Urinary bladder (tissue), 4 donors: ENCODE results near the gene IRGM. TPM values are rescaled to one million over a fixed set of nuclear protein-coding genes. Genes with fewer than 3 reads are reported as not detected.
A peak's percentile ranks its signal among the peaks of the same experiment; 100 is the strongest.
"Not testable (repeated sequence)": the region's sequence is repeated elsewhere in the genome, so short reads cannot be mapped to it uniquely, and the experiment has no call there.

Experiments
- DNase-seq: peaks from one replicate; pipeline ENCODE4 v3.0.0-alpha.2; 2015; ENCODE audit errors: extremely low spot score
- H3K27ac ChIP-seq: one replicate; pipeline ENCODE4 v1.5.1; 2013; ENCODE audit warnings: low read depth, mild to moderate bottlenecking, moderate library complexity
- H3K36me3 ChIP-seq: one replicate; pipeline ENCODE4 v1.6.1; 2013; ENCODE audit warnings: mild to moderate bottlenecking, moderate library complexity; ENCODE audit not compliant: insufficient read depth
- H3K4me1 ChIP-seq: one replicate; pipeline ENCODE4 v1.6.1; 2013; ENCODE audit warnings: mild to moderate bottlenecking, moderate library complexity; ENCODE audit not compliant: insufficient read depth
- H3K4me3 ChIP-seq: one replicate; pipeline ENCODE4 v1.5.1; 2013; ENCODE audit warnings: low read depth, low read length
- WGBS: extraction: QIAGEN DNeasy Blood & Tissue Kit; methylation state at CpG from one replicate; pipeline ENCODE4 v1.1.7; 2013; 5-methylcytosine and 5-hydroxymethylcytosine counted together
- polyA plus RNA-seq: library from polyadenylated mRNA; stranded (reverse); fragments of 200-250 nt; gene quantifications from one replicate; pipeline ENCODE4 v1.2.3, GENCODE V29; 2013
- total RNA-seq: library from RNA; depleted of rRNA; stranded (reverse); fragments of >200 nt; gene quantifications from one replicate; pipeline ENCODE4 v1.2.3, GENCODE V29; 2014
- donor health status: healthy with polysubstance abuse.
- donor health status: healthy.

The IRGM gene, protein sequence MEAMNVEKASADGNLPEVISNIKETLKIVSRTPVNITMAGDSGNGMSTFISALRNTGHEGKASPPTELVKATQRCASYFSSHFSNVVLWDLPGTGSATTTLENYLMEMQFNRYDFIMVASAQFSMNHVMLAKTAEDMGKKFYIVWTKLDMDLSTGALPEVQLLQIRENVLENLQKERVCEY
- not detected for total RNA-seq
- polyA plus RNA-seq, result 0.16 TPM

DNA sequence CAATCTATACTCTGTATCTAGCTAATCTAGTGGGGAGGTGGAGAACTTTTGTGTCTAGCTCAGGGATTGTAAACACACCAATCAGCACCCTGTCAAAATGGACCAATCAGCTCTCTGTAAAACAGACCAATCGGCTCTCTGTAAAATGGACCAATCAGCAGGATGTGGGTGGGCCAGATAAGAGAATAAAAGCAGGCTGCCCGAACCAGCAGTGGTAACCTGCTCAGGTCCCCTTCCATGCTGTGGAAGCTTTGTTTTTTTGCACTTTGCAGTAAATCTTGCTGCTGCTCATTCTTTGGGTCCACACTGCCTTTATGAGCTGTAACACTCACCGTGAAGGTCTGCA, at the start of gene IRGM:
IRGM (plus strand) TSS at position 214 of the 346 bp plus-strand sequence. CDS start 1,603 bp downstream, outside the sequence.
- H3K4me1 ChIP-seq, H3K4me3 ChIP-seq, H3K36me3 ChIP-seq, H3K27ac ChIP-seq, DNase-seq: not testable (repeated sequence)
- 74% methylated on average over 3 of the region's 3 CpGs for WGBS

DNA sequence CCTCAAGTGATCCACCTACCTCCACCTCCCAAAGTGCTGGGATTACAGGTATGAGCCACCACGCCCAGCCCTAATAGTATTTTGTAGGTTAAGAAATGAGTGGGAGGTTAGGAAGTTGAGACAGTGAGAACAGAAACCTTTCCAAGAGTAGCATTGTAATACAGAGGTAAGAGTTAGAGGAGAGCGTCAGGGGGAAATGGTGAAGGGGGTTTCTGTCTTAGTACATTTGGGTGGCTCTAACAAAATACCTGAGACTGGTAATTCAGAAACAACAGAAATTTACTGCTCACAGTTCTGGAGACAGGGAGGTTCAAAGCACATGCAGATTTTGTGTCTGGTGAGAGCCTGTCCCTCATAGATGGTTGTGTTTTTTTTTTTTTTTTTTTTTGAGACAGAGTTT, 48.9 kb upstream of the IRGM start:
- WGBS, result 93% methylated on average over 2 of the region's 2 CpGs
- no peak overlapping the region for H3K27ac ChIP-seq
- H3K36me3 ChIP-seq, result no peaks in the 10 kb centered on the region
- H3K4me3 ChIP-seq, result no peak overlapping the region
- no peak for DNase-seq
- no peaks in the 10 kb centered on the region for H3K4me1 ChIP-seq

DNA sequence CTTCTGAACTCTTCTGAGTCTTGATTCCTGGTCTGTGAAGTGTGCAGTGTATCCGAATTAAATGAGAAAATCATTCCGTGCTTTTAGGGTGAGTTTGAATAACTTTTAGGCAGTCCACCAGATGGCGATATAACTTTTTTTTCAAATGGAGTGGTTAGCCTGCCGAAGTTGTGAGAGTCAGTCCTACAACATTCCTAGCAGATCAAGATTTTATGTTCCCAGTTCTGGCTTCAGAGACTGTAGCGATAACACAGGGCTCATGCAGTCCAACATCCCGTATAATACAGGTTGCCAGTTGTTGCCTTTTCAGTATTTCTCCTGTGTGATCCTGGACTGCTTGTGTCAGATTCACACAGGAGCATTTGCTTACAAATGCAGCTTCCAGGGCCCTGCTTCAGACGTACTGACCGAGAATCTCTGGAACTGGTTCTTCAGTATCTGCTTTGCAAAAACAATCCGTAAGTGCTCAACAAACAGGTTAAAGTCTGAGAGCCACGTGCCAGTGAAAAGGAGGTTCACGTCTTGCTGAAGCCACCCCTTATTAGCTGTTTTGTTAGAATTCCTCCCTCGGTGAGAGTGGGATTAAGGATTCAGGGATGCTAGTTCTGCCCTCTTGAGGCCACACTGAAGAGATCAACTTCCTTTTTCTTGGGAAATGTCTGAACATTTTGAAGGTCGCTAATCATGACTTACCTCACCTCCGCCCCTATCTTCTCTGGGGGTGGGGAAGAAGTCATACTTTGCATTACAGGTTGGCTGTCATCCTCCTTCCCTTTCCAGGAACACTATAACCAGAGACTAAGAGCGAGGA, 45.0 kb upstream of the IRGM start:
- Histone ChIP-seq H3K36me3 (no peaks in the 10 kb centered on the region), H3K4me3 (peak overlapping the region; percentile 12), H3K27ac (no peak overlapping the region), H3K4me1 (no peaks in the 10 kb centered on the region)
- DNase-seq, result no peak
- 7% methylated on average over 15 of the region's 15 CpGs for WGBS

DNA sequence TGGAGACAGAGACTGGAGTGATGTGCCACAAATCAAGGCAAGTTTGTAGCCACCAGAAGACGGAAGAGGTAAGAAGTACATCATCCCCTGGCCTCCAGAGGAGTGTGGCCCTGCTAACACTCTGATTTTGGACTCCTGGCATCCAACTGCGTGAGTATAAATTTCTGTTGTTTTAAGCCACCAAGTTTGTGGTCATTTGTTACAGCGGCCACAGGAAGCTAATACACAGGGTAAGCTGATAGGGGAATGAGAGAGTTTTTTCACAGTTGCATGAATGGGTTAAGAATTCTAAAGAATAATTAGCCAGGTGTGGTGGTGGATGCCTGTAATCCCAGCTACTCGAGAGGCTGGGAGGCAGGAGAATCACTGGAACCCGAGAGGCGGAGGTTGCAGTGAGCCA, 41.9 kb upstream of the IRGM start:
- no peak for DNase-seq
- 92% methylated on average over 6 of the region's 6 CpGs for WGBS
- Histone ChIP-seq H3K27ac (no peak overlapping the region), H3K4me3 (no peak overlapping the region), H3K36me3 (no peaks in the 10 kb centered on the region), H3K4me1 (no peaks in the 10 kb centered on the region)

DNA sequence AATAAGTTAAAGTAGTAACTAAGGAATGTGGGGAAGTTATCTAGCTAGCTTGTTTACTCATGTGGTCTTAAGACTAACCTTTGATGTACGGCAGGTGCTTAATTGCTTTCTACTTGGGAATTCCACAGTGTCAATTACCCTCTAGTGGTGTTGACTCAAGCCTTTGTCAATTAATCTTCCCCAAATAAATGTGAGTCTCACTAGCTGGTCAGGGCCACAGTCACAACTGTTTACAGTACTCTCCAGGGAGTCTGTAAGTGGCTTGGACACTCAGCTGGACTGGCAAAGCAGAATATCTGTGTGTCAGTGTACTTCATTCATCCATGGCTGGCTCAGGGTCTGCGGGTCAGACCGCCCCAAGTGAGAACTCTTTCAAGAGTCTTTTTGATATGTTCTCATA, 37.0 kb upstream of the IRGM start:
- DNase-seq, result no peak
- 80% methylated on average over 3 of the region's 3 CpGs for WGBS
- Histone ChIP-seq H3K27ac (no peak overlapping the region), H3K4me3 (no peak overlapping the region), H3K4me1 (no peaks in the 10 kb centered on the region), H3K36me3 (no peaks in the 10 kb centered on the region)

DNA sequence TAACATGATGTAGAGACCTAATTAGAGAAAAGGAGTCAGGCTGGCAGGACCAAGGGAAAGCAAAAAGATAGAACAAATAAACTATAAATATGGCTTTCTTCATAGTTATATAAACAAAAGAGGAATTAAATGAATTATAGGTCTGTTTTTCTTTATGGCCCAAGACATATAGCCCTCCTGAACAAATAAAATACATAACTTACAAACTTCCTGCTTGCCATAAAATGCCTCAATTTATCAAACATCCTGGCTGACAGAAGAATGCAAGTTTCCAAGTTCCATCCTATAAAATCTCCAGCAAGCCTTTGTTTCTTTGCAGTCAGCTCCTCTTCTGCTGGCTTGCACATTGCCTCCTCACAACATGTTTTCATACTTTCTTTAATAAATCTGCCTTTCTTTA, 31.3 kb upstream of the IRGM start:
- H3K27ac ChIP-seq, result no peak overlapping the region
- H3K4me1 ChIP-seq, result no peaks in the 10 kb centered on the region
- no peak for DNase-seq
- no peaks in the 10 kb centered on the region for H3K36me3 ChIP-seq
- no peak overlapping the region for H3K4me3 ChIP-seq

DNA sequence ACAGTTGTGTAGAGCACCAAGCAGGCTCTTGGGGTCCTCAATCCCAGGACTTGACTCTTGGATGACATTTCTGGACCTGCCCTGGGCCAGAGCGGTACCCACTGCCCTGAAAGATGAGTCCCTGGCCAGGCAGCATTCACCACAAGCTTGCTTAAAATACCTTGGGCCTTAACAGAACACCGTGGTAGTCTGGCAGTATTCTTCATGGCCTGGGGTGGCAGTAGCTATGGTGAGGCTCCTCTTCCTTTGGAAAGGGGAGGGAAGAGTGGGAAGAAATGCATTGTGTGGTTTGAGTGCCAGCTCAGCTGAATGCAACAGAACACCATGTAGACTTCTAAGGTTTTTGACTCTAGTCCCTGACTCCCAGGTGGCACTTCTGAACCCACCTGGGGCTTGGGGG, 29.4 kb upstream of the IRGM start:
- no peak overlapping the region for H3K27ac ChIP-seq
- H3K4me3 ChIP-seq, result no peak overlapping the region
- DNase-seq, result no peak
- H3K36me3 ChIP-seq, result no peaks in the 10 kb centered on the region
- WGBS, result 89% methylated on average over 2 of the region's 2 CpGs
- H3K4me1 ChIP-seq, result no peaks in the 10 kb centered on the region

DNA sequence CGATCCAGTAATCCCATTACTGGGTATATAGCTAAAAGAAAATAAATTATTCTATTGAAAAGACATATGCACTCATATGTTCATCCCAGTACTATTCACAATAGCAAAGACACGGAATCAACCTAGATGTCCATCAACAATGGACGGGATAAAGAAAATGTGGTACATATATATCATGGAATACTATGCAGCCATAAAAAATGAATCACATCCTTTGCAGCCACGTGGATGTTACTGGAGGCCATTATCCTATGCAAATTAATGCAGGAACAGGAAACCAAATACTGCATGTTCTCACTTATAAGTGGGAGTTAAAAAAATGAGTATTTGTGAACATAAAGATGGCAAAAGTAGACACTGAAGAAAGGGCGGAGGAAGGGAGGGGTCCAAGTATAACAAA, 16.6 kb upstream of the IRGM start:
- no peaks in the 10 kb centered on the region for H3K36me3 ChIP-seq
- no peak for DNase-seq
- H3K4me1 ChIP-seq, result no peaks in the 10 kb centered on the region
- 69% methylated on average over 5 of the region's 5 CpGs for WGBS
- H3K27ac ChIP-seq, result no peak overlapping the region
- no peak overlapping the region for H3K4me3 ChIP-seq

DNA sequence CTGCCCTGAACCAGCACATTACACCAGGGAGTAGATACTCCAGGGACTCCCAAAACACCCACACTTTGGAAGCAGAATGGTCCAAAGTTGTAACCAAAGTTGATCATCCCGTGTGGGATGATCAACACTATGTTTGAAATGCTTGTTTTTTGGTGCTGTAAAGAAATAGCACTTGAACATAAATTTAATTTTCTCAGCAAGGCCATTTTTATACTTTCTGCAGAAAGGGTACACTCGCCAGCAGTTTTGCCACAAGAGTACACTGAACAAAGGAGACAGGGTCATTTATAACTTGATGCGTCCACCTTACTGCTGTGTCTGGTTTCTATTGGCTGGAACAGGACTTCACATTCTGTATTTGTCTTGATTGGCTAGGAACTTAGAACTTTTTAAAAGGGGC, 14.5 kb upstream of the IRGM start:
- not testable (repeated sequence) for DNase-seq, H3K4me3 ChIP-seq, H3K36me3 ChIP-seq, H3K4me1 ChIP-seq, H3K27ac ChIP-seq
- WGBS, result 80% methylated on average over 3 of the region's 3 CpGs

DNA sequence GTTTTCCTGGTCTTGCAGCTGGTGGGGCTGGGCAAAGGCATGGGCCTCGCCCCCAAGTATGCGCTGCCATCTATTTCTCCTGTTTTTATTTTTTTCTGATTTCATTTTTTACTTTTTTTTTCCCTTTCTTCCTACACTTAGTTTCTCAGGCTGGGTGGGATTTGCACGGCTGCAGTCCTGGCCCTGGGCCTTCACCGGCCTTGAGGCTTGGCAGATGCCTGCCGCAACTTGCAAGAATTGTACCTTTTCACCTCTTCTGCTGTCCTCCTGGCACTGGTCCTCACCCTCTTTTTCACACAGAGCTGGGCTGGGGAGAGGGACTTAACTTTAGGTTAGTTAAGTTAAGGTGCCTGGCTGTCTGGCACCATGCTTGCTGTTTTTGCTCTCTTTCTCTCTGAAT, 10.3 kb upstream of the IRGM start:
- no peak overlapping the region for H3K27ac ChIP-seq
- H3K4me3 ChIP-seq, result no peak overlapping the region
- H3K36me3 ChIP-seq, result no peaks in the 10 kb centered on the region
- 77% methylated on average over 5 of the region's 5 CpGs for WGBS
- no peaks in the 10 kb centered on the region for H3K4me1 ChIP-seq
- DNase-seq, result no peak

DNA sequence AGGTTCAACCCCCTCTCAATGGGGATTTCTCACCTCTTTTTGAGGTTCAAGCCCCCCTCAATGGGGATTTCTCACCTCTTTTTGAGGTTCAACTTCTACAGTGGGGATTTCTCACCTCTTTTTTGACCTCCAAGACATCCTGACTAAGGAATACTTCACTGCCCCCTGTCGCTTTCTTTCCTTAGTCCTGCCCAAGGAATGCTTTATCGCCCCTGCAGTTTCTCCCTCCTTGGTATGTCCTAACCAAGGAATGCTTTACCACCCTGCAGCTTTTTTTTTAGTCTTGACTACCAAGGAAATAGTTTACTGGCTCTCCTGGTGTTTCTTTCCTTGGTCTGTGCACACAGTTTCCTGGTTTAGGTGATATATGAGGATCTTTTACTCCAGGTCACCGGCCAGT, 9.6 kb upstream of the IRGM start:
- Histone ChIP-seq H3K4me3 (no peak overlapping the region), H3K36me3 (no peaks in the 10 kb centered on the region), H3K4me1 (no peaks in the 10 kb centered on the region), H3K27ac (no peak overlapping the region)
- no peak for DNase-seq
- WGBS, result 93% methylated on average over 3 of the region's 3 CpGs

DNA sequence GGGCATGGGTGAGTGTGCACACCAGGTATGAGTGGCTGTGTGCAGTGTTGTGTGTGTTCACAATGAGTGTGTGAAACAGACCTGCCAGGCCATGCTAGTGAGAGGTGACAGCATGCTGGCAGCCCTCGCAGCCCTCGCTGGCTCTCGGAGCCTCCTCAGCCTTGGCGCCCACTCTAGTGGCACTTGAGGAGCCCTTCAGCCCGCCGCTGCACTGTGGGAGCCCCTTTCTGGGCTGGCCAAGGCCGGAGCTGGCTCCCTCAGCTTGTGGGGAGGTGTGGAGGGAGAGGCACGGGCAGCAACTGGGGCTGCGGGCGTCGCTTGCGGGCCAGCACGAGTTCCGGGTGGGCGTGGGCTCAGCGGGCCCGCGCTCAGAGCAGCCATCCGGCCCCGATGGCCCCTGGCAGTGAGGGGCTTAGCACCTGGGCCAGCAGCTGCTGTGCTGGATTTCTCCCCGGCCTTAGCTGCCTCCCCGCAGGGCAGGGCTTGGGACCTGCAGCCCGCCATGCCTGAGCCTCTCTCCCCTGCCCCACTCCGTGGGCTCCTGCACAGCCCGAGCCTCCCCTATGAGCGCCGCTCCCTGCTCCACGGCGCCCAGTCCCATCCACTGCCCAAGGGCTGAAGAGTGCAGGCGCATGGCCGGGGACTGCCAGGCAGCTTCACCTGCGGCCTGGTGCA, 999 bp upstream of the IRGM start:
- not testable (repeated sequence) for H3K4me3 ChIP-seq, H3K36me3 ChIP-seq, H3K4me1 ChIP-seq, H3K27ac ChIP-seq, DNase-seq
- 86% methylated on average over 32 of the region's 32 CpGs for WGBS

DNA sequence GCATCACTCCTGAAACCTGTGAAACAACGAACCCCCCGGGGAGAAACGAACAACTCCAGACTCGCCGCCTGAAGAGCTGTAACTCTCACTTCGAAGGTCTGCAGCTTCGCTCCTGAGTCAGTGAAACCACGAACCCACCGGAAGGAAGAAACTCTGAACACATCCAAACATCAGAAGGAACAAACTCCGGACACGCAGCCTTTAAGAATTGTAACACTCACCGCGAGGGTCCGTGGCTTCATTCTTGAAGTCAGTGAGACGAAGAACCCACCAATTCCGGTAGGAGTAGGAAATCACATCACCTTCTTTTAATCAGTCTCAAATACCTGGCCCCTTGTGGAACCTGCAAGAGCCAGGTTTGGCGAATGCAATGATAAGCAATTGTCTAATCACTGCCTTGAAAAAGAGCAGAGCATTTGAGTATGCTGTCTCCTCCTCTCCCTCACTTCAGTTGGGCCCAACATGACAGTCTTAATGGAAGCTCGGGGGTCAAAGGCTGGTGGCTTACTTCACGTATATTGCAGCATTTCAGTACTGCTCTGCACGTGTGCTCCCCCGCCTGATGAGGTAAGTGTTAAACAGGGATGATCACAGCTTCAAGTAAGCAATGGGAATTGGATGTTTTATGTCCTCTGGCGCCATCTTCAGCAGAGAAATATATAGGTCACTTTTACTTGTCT, 473 bp downstream of the IRGM start:
- Histone ChIP-seq H3K27ac (no peak overlapping the region), H3K4me1 (no peaks in the 10 kb centered on the region), H3K4me3 (no peak overlapping the region), H3K36me3 (no peaks in the 10 kb centered on the region)
- 56% methylated on average over 22 of the region's 22 CpGs for whole genome bisulfite sequencing
- DNase-seq, result peak; percentile 76

DNA sequence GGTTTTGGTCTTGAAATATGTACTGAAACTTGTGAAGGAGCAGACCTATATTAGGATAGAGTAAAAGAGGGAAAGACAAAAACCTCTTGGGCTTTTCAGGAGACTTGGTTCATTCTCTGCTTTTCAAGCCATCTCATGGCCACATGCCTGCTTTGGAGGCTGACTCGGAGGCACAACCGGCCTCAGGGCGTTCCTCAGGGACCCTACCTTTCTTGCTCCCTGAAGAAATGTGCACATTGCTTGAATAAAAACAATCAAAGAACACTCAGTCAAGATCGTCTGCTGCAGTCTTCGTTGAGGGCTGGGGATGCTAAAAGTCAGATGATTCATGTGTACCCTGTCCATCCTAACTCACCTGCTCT, 994 bp downstream of the IRGM start:
- DNase-seq, result no peak
- no peak overlapping the region for H3K4me3 ChIP-seq
- 49% methylated on average over 5 of the region's 5 CpGs for WGBS
- H3K27ac ChIP-seq, result no peak overlapping the region
- no peaks in the 10 kb centered on the region for H3K4me1 ChIP-seq
- H3K36me3 ChIP-seq, result no peaks in the 10 kb centered on the region
